HepG2 (cell line): ENCODE results near the gene ACSBG1. TPM values are rescaled to one million over a fixed set of nuclear protein-coding genes. Genes with fewer than 3 reads are reported as not detected.

Experiments used
- EP300 ChIP-seq, 3 experiments: sonication (generic) in 1 of 3; formaldehyde crosslinking in 1 of 3; IDR thresholded peaks; 2 replicates each; pipeline versions ENCODE4 v1.5.1 to v1.6.1; 2011 to 2020; ENCODE audit warnings: low read depth in 2 of 3, low read length in 2 of 3, borderline replicate concordance in 1 of 3, improper control_type of control experiment in 1 of 3, mild to moderate bottlenecking in 1 of 3, missing genetic modification reagents in 1 of 3, moderate library complexity in 1 of 3
- FOSL1 ChIP-seq: sonication (generic); formaldehyde crosslinking; IDR thresholded peaks from 2 replicates; pipeline ENCODE4 v1.9.0; 2021; ENCODE audit warnings: missing genetic modification reagents, borderline replicate concordance
- HNRNPLL ChIP-seq: fragments of 200-400 bp; formaldehyde crosslinking; IDR thresholded peaks from 2 replicates; pipeline ENCODE4 v1.6.1; 2017; ENCODE audit warnings: mild to moderate bottlenecking, low read depth, low read length; ENCODE audit not compliant: poor library complexity, severe bottlenecking
- HNRNPUL1 ChIP-seq: fragments of 200-400 bp; formaldehyde crosslinking; IDR thresholded peaks from 2 replicates; pipeline ENCODE4 v1.6.1; 2017; ENCODE audit warnings: low read depth, mild to moderate bottlenecking, low read length, moderate library complexity
- KDM4B ChIP-seq: sonication (generic); formaldehyde crosslinking; IDR thresholded peaks from 2 replicates; pipeline ENCODE4 v1.4.0; 2020; ENCODE audit warnings: missing genetic modification reagents
- KDM5A ChIP-seq: fragments of 200-600 bp; sonication (generic); IDR thresholded peaks from 2 replicates; pipeline ENCODE4 v1.7.0; 2018; ENCODE audit warnings: antibody characterized with exemption, mild to moderate bottlenecking, low read length, borderline replicate concordance
- NFKBIZ ChIP-seq: IDR thresholded peaks from 2 replicates; pipeline ENCODE4 v1.6.1; 2018; ENCODE audit warnings: missing genetic modification reagents, missing compliant biosample characterization
- ONECUT2 ChIP-seq: sonication (generic); formaldehyde crosslinking; IDR thresholded peaks from 2 replicates; pipeline ENCODE4 v1.4.0; 2020; ENCODE audit warnings: missing genetic modification reagents
- RARA ChIP-seq: IDR thresholded peaks from 2 replicates; pipeline ENCODE4 v1.6.1; 2016; ENCODE audit warnings: missing genetic modification reagents, missing compliant biosample characterization
- RCOR2 ChIP-seq: IDR thresholded peaks from 2 replicates; pipeline ENCODE4 v1.6.1; 2016; ENCODE audit warnings: missing biosample characterization, missing genetic modification reagents
- SPEN ChIP-seq: sonication (generic); formaldehyde crosslinking; IDR thresholded peaks from 2 replicates; pipeline ENCODE4 v1.5.1; 2020; ENCODE audit warnings: low read depth, mild to moderate bottlenecking, missing genetic modification reagents
- TOE1 ChIP-seq: sonication (generic); formaldehyde crosslinking; IDR thresholded peaks from 2 replicates; pipeline ENCODE4 v1.4.0; 2020; ENCODE audit warnings: mild to moderate bottlenecking, missing genetic modification reagents
- ZNF263 ChIP-seq: sonication (generic); formaldehyde crosslinking; IDR thresholded peaks from 2 replicates; pipeline ENCODE4 v1.4.0; 2020; ENCODE audit warnings: missing genetic modification reagents
- ZNF329 ChIP-seq: sonication (generic); formaldehyde crosslinking; IDR thresholded peaks from 2 replicates; pipeline ENCODE4 v1.9.0; 2021; ENCODE audit warnings: low read depth, mild to moderate bottlenecking, missing genetic modification reagents
- ZNF597 ChIP-seq: sonication (generic); formaldehyde crosslinking; IDR thresholded peaks from 2 replicates; pipeline ENCODE4 v1.5.0; 2020; ENCODE audit warnings: missing genetic modification reagents
- ZNF724P ChIP-seq: sonication (generic); formaldehyde crosslinking; IDR thresholded peaks from 2 replicates; pipeline ENCODE4 v1.8.0; 2022; ENCODE audit warnings: missing genetic modification reagents, borderline replicate concordance
- ZNF749 ChIP-seq: sonication (generic); formaldehyde crosslinking; IDR thresholded peaks from 2 replicates; pipeline ENCODE4 v1.8.0; 2022; ENCODE audit warnings: mild to moderate bottlenecking, missing genetic modification reagents, moderate library complexity, borderline replicate concordance
- ZNF790 ChIP-seq: sonication (generic); formaldehyde crosslinking; IDR thresholded peaks from 2 replicates; pipeline ENCODE4 v1.8.0; 2022; ENCODE audit warnings: missing genetic modification reagents, mild to moderate bottlenecking, borderline replicate concordance
- polyA plus RNA-seq, 8 experiments: library from polyadenylated mRNA; depleted of rRNA in 3 of 8; stranded (reverse) in 7 of 8; unstranded in 1 of 8; fragments of >200 nt; fragmentation: Illumina TruSeq in 4 of 8; extraction: Trizol in 4 of 8; gene quantifications; 2 replicates each; pipeline versions ENCODE4 v1.2.1 to v1.2.3, GENCODE V29; 2011 to 2016; ENCODE audit warnings: low read depth in 4 of 8, missing spikeins in 1 of 8, mixed read lengths in 1 of 8; ENCODE audit not compliant: insufficient read depth in 1 of 8
- total RNA-seq, 5 experiments: library from RNA; depleted of rRNA; stranded (reverse); fragments of >200 nt; fragmentation: Illumina TruSeq; extraction: Trizol; gene quantifications; 2 replicates each; pipeline ENCODE4 v1.2.3, GENCODE V29; 2016; ENCODE audit warnings: low read depth in 1 of 5
- TF ChIP-seq, protein P1 (sequence below): sonication (generic); formaldehyde crosslinking; IDR thresholded peaks from 2 replicates; pipeline ENCODE4 v1.4.0; 2020; ENCODE audit warnings: mild to moderate bottlenecking, missing genetic modification reagents
- TF ChIP-seq, protein P2 (sequence below): sonication (generic); formaldehyde crosslinking; IDR thresholded peaks from 2 replicates; pipeline ENCODE4 v1.4.0; 2020; ENCODE audit warnings: mild to moderate bottlenecking, missing genetic modification reagents

Gene ACSBG1
- total and polyA plus RNA-seq, 2 of the 13 experiments (the other 11 are each of a cell fraction or from before 2014, with no cell fraction given) = 0.35 to 0.81 TPM

- TF ChIP-seq ZNF329 (CRISPR knock-in tag) = no peak
- TF ChIP-seq ONECUT2 = no peak
- TF ChIP-seq EP300 (IDR thresholded peaks at IDR 0.05; ENCODE audit: low read depth in 2 of 2, low read length in 2 of 2) = peak in 1 of 2 experiments; percentile 38; a peak in 1 of 4 replicates
- TF ChIP-seq EP300 (CRISPR knock-in tag; IDR thresholded peaks at IDR 0.05; ENCODE audit: borderline replicate concordance) = no peak
- TF ChIP-seq FOSL1 (CRISPR knock-in tag) = no peak
- TF ChIP-seq TOE1 = no peak
- TF ChIP-seq, protein P1, sequence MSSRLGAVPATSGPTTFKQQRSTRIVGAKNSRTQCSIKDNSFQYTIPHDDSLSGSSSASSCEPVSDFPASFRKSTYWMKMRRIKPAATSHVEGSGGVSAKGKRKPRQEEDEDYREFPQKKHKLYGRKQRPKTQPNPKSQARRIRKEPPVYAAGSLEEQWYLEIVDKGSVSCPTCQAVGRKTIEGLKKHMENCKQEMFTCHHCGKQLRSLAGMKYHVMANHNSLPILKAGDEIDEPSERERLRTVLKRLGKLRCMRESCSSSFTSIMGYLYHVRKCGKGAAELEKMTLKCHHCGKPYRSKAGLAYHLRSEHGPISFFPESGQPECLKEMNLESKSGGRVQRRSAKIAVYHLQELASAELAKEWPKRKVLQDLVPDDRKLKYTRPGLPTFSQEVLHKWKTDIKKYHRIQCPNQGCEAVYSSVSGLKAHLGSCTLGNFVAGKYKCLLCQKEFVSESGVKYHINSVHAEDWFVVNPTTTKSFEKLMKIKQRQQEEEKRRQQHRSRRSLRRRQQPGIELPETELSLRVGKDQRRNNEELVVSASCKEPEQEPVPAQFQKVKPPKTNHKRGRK (CRISPR knock-in tag) = no peak
- no peak for TF ChIP-seq SPEN (CRISPR knock-in tag)
- no peak for TF ChIP-seq ZNF724P
- TF ChIP-seq HNRNPUL1 = no peak
- no peak for TF ChIP-seq ZNF263 (CRISPR knock-in tag)
- TF ChIP-seq KDM4B (CRISPR knock-in tag) = no peak
- TF ChIP-seq, protein P2, sequence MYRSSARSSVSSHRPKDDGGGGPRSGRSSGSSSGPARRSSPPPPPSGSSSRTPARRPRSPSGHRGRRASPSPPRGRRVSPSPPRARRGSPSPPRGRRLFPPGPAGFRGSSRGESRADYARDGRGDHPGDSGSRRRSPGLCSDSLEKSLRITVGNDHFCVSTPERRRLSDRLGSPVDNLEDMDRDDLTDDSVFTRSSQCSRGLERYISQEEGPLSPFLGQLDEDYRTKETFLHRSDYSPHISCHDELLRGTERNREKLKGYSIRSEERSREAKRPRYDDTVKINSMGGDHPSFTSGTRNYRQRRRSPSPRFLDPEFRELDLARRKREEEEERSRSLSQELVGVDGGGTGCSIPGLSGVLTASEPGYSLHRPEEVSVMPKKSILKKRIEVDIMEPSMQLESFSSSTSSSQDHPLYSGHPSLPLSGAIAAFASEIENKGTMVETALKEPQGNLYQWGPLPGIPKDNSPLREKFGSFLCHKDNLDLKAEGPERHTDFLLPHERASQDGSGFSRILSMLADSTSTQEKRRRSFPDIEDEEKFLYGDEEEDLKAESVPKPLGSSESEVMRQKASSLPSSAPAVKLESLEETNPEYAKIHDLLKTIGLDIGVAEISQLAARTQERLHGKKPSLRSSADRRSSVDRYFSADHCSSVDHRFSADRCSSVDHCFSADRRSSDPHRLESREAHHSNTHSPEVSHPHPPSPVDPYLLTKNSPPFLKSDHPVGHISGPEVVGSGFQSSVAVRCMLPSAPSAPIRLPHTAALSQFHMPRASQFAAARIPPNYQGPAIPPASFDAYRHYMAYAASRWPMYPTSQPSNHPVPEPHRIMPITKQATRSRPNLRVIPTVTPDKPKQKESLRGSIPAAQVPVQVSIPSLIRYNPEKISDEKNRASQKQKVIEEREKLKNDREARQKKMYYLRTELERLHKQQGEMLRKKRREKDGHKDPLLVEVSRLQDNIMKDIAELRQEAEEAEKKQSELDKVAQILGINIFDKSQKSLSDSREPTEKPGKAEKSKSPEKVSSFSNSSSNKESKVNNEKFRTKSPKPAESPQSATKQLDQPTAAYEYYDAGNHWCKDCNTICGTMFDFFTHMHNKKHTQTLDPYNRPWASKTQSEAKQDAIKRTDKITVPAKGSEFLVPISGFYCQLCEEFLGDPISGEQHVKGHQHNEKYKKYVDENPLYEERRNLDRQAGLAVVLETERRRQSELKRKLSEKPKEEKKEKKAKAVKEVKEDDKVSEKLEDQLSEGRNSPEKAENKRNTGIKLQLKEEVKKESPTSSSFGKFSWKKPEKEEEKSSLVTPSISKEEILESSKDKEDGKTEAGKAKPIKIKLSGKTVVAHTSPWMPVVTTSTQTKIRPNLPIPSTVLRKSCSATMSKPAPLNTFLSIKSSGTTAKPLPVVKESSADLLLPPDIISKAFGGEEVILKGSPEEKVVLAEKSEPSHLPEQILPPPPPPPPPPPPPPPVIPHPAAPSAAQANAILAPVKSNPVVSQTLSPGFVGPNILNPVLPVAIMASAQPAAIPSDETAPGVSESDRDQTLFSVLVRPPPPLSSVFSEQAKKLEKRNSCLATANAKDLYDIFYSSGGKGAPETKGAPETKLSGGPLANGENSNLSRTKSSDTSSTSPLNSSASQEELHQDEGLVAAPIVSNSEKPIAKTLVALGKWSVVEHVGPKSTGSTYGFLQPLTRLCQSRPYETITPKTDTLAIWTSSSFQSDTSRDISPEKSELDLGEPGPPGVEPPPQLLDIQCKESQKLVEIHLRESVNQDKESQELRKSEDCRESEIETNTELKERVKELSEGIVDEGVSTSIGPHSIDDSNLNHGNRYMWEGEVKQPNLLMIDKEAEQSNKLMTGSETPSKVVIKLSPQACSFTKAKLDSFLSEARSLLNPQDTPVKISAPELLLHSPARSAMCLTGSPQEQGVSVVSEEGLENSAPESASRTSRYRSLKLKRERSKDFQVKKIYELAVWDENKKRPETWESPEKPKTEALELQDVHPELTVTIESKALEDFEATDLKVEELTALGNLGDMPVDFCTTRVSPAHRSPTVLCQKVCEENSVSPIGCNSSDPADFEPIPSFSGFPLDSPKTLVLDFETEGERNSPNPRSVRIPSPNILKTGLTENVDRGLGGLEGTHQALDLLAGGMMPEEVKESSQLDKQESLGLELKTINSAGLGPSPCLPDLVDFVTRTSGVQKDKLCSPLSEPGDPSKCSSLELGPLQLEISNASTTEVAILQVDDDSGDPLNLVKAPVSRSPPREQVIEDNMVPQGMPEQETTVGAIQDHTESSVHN (CRISPR knock-in tag) = no peak
- TF ChIP-seq ZNF790 (CRISPR knock-in tag) = no peak
- no peak for TF ChIP-seq ZNF749 (CRISPR knock-in tag)
- TF ChIP-seq RARA (CRISPR knock-in tag) = 0 out of 2 replicates have a peak, but pooled peaks have one; percentile 54
- 0 out of 2 replicates have a peak, but pooled peaks have one; percentile 44 for TF ChIP-seq RCOR2 (CRISPR knock-in tag)
- no peak for TF ChIP-seq ZNF597
- no peak for TF ChIP-seq HNRNPLL
- TF ChIP-seq KDM5A = no peak
- no peak for TF ChIP-seq NFKBIZ (CRISPR knock-in tag)
Measured at GRCh38 chr15:78127882-78128281, 106.5 kb downstream of the ACSBG1 start (continued).
